Measurements from ENCODE around the gene REM1. TPM values are rescaled to one million over a fixed set of nuclear protein-coding genes. Genes with fewer than 3 reads are reported as not detected.

The REM1 gene
- total and polyA plus RNA-seq, 2 of the 4 experiments (the other 2 are of a cell fraction): not detected

DNA sequence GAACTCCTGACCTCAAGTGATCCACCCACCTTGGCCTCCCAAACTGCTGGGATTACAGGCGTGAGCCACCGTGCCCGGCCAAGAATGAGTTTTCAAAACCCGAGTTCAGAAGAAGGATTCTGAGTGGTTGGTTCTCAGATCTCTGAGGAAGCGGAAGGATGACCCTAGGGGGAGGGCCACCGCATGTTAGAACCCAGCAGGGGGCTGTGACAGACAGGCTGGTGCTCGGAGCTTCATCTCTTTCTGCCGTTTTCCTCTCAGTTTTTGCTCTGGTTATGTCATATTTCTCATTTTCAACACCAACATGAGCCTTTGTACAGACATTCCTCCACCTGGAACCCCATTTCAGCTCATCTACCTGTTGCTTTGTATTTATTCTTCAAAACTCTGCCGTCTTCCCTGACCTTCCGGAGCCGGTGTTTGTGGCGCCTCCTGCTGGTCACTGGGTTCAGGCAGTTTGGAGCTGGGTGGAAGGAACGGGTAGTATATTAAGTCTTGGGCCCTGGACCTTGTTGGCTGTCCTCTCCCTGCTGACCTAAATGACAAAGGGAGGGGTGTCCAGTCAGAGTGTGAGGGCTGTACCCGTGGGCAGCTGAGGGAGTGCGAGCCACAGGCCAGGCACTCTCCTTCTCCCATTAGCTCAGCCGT, 35.0 kb upstream of the REM1 start, which contains the start of gene DEFB123:
Gene DEFB123 (plus strand): TSS at position 621 of the 648 bp plus-strand sequence. CDS start 67 bp downstream, outside the sequence.
- Histone ChIP-seq H3K9ac (ENCODE audit: low read depth, low read length) (no peak within 1 kb of the TSS), H3K36me3 (ENCODE audit: control insufficient read depth, insufficient read depth, low read length) (no peaks in the 10 kb centered on the region), H2AK9ac (replicated peaks; ENCODE audit: low read depth, low read length, poor library complexity) (no peak within 1 kb of the TSS), H3K4ac (ENCODE audit: low read depth, low read length) (no peak within 1 kb of the TSS), H4K8ac (ENCODE audit: low read depth in 2 of 2, low read length in 2 of 2) (no peak within 1 kb of the TSS), H2BK20ac (ENCODE audit: low read depth, low read length) (no peak within 1 kb of the TSS), H2BK120ac (ENCODE audit: low read depth, low read length) (no peak within 1 kb of the TSS), H2AK5ac (ENCODE audit: low read depth, low read length) (no peak within 1 kb of the TSS), H3K56ac (ENCODE audit: extremely low read depth, insufficient read depth, low read length) (no peak within 1 kb of the TSS), H4K91ac (ENCODE audit: insufficient read depth, low read depth, low read length) (no peak within 1 kb of the TSS), H2BK15ac (ENCODE audit: low read depth, low read length) (no peak within 1 kb of the TSS), H3K4me1 (ENCODE audit: control insufficient read depth, insufficient read depth, low read length) (no peaks in the 10 kb centered on the region), H2AFZ (replicated peaks; ENCODE audit: low read length, poor library complexity) (peak within 1 kb of the TSS; percentile 51), H2BK5ac (ENCODE audit: low read depth, low read length, poor library complexity, severe bottlenecking) (no peak within 1 kb of the TSS), H3K27ac (ENCODE audit: insufficient read depth, low read length) (no peak within 1 kb of the TSS), H3K14ac (replicated peaks; ENCODE audit: low read depth, low read length) (no peak within 1 kb of the TSS), H3K79me1 (ENCODE audit: low read depth in 1 of 2, low read length in 2 of 2) (no peaks in the 10 kb centered on the region), H3K18ac (ENCODE audit: low read depth, low read length) (no peak within 1 kb of the TSS), H3K4me2 (ENCODE audit: low read depth, low read length) (no peak within 1 kb of the TSS), H3K27me3 (ENCODE audit: control insufficient read depth, insufficient read depth, low read length) (no peaks in the 10 kb centered on the region), H3K9me1 (ENCODE audit: insufficient read depth, low read length) (no peaks in the 10 kb centered on the region), H3K23ac (ENCODE audit: low read depth, low read length) (no peak within 1 kb of the TSS), H4K20me1 (ENCODE audit: insufficient read depth, low read length) (no peaks in the 10 kb centered on the region), H3K9me3 (ENCODE audit: control insufficient read depth, insufficient read depth, low read length) (no peaks in the 10 kb centered on the region), H4K5ac (ENCODE audit: low read depth, low read length) (no peak within 1 kb of the TSS), H3K4me3 (ENCODE audit: insufficient read depth, low read depth, low read length) (no peak within 1 kb of the TSS)
- no TSS peak for BruUV-seq (replicated peaks)
- CTCF ChIA-PET: interaction anchor here (1.0 to 1.5 kb wide), 2 partner anchors 10 kb away, joined by 4 to 6 read pairs; no protein-coding TSS in a partner anchor
- TF ChIP-seq RFX5 (IDR thresholded peaks at IDR 0.05; ENCODE audit: low read depth, low read length): no peak
- no peak for TF ChIP-seq MAZ (IDR thresholded peaks at IDR 0.05; ENCODE audit: borderline replicate concordance, low read depth, low read length)
- no peak for TF ChIP-seq RAD21 (IDR thresholded peaks at IDR 0.05; ENCODE audit: low read length)
- TF ChIP-seq, protein P1, sequence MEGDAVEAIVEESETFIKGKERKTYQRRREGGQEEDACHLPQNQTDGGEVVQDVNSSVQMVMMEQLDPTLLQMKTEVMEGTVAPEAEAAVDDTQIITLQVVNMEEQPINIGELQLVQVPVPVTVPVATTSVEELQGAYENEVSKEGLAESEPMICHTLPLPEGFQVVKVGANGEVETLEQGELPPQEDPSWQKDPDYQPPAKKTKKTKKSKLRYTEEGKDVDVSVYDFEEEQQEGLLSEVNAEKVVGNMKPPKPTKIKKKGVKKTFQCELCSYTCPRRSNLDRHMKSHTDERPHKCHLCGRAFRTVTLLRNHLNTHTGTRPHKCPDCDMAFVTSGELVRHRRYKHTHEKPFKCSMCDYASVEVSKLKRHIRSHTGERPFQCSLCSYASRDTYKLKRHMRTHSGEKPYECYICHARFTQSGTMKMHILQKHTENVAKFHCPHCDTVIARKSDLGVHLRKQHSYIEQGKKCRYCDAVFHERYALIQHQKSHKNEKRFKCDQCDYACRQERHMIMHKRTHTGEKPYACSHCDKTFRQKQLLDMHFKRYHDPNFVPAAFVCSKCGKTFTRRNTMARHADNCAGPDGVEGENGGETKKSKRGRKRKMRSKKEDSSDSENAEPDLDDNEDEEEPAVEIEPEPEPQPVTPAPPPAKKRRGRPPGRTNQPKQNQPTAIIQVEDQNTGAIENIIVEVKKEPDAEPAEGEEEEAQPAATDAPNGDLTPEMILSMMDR (conservative IDR thresholded peaks at IDR 0.05; ENCODE audit: low read depth, low read length): no peak
- TF ChIP-seq, protein P2, sequence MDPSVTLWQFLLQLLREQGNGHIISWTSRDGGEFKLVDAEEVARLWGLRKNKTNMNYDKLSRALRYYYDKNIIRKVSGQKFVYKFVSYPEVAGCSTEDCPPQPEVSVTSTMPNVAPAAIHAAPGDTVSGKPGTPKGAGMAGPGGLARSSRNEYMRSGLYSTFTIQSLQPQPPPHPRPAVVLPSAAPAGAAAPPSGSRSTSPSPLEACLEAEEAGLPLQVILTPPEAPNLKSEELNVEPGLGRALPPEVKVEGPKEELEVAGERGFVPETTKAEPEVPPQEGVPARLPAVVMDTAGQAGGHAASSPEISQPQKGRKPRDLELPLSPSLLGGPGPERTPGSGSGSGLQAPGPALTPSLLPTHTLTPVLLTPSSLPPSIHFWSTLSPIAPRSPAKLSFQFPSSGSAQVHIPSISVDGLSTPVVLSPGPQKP (IDR thresholded peaks at IDR 0.05; ENCODE audit: borderline replicate concordance, low read depth, low read length): no peak
- TF ChIP-seq MXI1 (IDR thresholded peaks at IDR 0.05; ENCODE audit: borderline replicate concordance, low read depth, low read length): no peak
- no peak for TF ChIP-seq CHD1 (IDR thresholded peaks at IDR 0.05; ENCODE audit: low read depth, low read length)
- no peak for TF ChIP-seq POLR2A (IDR thresholded peaks at IDR 0.05; ENCODE audit: low read depth, low read length)
- TF ChIP-seq FOS (IDR thresholded peaks at IDR 0.05; ENCODE audit: low read depth, low read length): no peak
- intact Hi-C loops (cut with micrococcal nuclease) (no loop called here), dilution Hi-C loops (cut with HindIII; ENCODE audit: low sequenced_read_pairs, unreplicated experiment) (no loop called here), in situ Hi-C loops (cut with MboI; ENCODE audit: low sequenced_read_pairs) (no loop called here)
- 53% methylated on average over 8 of the region's 16 CpGs; no CpG with 5 or more reads in 1 of the 2 experiments for WGBS, 2 experiments (ENCODE audit: extremely low coverage in 2 of 2, insufficient read length in 1 of 2)
- POLR2A ChIA-PET (ENCODE audit: unreplicated experiment): no interaction called here
- DNase-seq: no peak
- no peak for ATAC-seq (ENCODE audit: low read depth)

All from IMR-90 (cell line).